GM23338 (cell line): ENCODE data around the gene CEP250. TPM values are rescaled to one million over a fixed set of nuclear protein-coding genes. Genes with fewer than 3 reads are reported as not detected.

Experiments used
- ATAC-seq: fragments of 200-7000 bp; cut with Tn5 transposase; 3 replicates; pipeline ENCODE4 v1.9.1; 2020
- DNase-seq: peaks from one replicate; pipeline ENCODE4 v3.0.0-alpha.2; 2015; ENCODE audit warnings: low spot score
- H2AFZ ChIP-seq: fragments of 200-600 bp; sonication (generic); 2 replicates; pipeline ENCODE4 v1.8.0; 2016; ENCODE audit warnings: antibody characterized with exemption, mild to moderate bottlenecking, moderate library complexity
- H3F3A ChIP-seq: fragments of 200-600 bp; sonication (generic); replicated peaks from 2 replicates; pipeline ENCODE4 v1.8.0; 2017; ENCODE audit warnings: antibody characterized with exemption, mixed run types, low read depth
- H3K27ac ChIP-seq: fragments of 200-600 bp; sonication (generic); 2 replicates; pipeline ENCODE4 v1.6.1; 2016; ENCODE audit warnings: low read depth
- H3K27me3 ChIP-seq: fragments of 200-600 bp; sonication (generic); 2 replicates; pipeline ENCODE4 v1.8.0; 2016; ENCODE audit warnings: mild to moderate bottlenecking, mixed run types, moderate library complexity; ENCODE audit not compliant: insufficient read depth
- H3K36me3 ChIP-seq: fragments of 200-600 bp; sonication (generic); 2 replicates; pipeline ENCODE4 v1.8.0; 2016; ENCODE audit warnings: mild to moderate bottlenecking; ENCODE audit not compliant: insufficient read depth
- H3K4me1 ChIP-seq: fragments of 200-600 bp; sonication (generic); 2 replicates; pipeline ENCODE4 v1.8.0; 2016; ENCODE audit warnings: mild to moderate bottlenecking, moderate library complexity; ENCODE audit not compliant: insufficient read depth
- H3K4me2 ChIP-seq: fragments of 200-600 bp; sonication (generic); 2 replicates; pipeline ENCODE4 v1.7.1; 2017; ENCODE audit warnings: mixed run types
- H3K4me3 ChIP-seq: fragments of 200-600 bp; sonication (generic); 2 replicates; pipeline ENCODE4 v1.6.1; 2016; ENCODE audit warnings: mixed run types
- H3K79me2 ChIP-seq: fragments of 200-600 bp; sonication (generic); replicated peaks from 2 replicates; pipeline ENCODE4 v1.8.0; 2017; ENCODE audit warnings: mild to moderate bottlenecking; ENCODE audit not compliant: insufficient read depth
- H3K9me2 ChIP-seq: fragments of 200-600 bp; sonication (generic); 2 replicates; pipeline ENCODE4 v1.8.0; 2017; ENCODE audit not compliant: insufficient read depth
- H4K20me1 ChIP-seq: fragments of 200-600 bp; sonication (generic); replicated peaks from 2 replicates; pipeline ENCODE4 v1.8.0; 2017; ENCODE audit warnings: mild to moderate bottlenecking; ENCODE audit not compliant: insufficient read depth
- H3K27ac Mint-ChIP-seq: 2 replicates; pipeline ENCODE4 v1.8.0; 2020; ENCODE audit warnings: inconsistent platforms, mild to moderate bottlenecking, moderate library complexity, mixed read lengths
- H3K27me3 Mint-ChIP-seq: 3 replicates; pipeline ENCODE4 v1.8.0; 2022; ENCODE audit warnings: low read depth, mild to moderate bottlenecking, moderate library complexity, mixed read lengths, inconsistent platforms; ENCODE audit not compliant: insufficient read depth, poor library complexity
- H3K36me3 Mint-ChIP-seq: 3 replicates; pipeline ENCODE4 v1.8.0; 2021; ENCODE audit warnings: low read depth, mild to moderate bottlenecking, inconsistent platforms, moderate library complexity, mixed read lengths
- H3K4me1 Mint-ChIP-seq: 3 replicates; pipeline ENCODE4 v1.8.0; 2020; ENCODE audit warnings: mild to moderate bottlenecking, inconsistent platforms, mixed read lengths
- H3K4me3 Mint-ChIP-seq: 3 replicates; pipeline ENCODE4 v1.8.0; 2021; ENCODE audit warnings: moderate library complexity, mild to moderate bottlenecking, inconsistent platforms, mixed read lengths
- H3K9me3 Mint-ChIP-seq: 3 replicates; pipeline ENCODE4 v1.8.0; 2020; ENCODE audit warnings: moderate library complexity, mild to moderate bottlenecking, inconsistent platforms, mixed read lengths
- CREB1 ChIP-seq: fragments of 250-450 bp; sonication (Bioruptor Pico); IDR thresholded peaks from 2 replicates; pipeline ENCODE4 v1.5.0; 2020; ENCODE audit warnings: low read depth, mild to moderate bottlenecking, moderate library complexity
- CTCF ChIP-seq, 2 experiments: fragments of 200-600 bp in 1 of 2; sonication (generic) in 1 of 2; conservative IDR thresholded peaks; 2 replicates each; pipeline versions ENCODE4 v1.5.1 to v1.6.1; 2016 to 2017; ENCODE audit warnings: antibody characterized with exemption in 2 of 2, low read depth in 2 of 2, mild to moderate bottlenecking in 2 of 2, moderate library complexity in 1 of 2
- EZH2phosphoT487 ChIP-seq: fragments of 200-600 bp; sonication (generic); IDR thresholded peaks from one replicate; pipeline ENCODE4 v1.8.1; 2018; ENCODE audit warnings: antibody characterized with exemption; ENCODE audit not compliant: unreplicated experiment
- JUNB ChIP-seq: IDR thresholded peaks from one replicate; pipeline ENCODE4 v1.6.1; 2016; ENCODE audit warnings: antibody characterized with exemption; ENCODE audit not compliant: unreplicated experiment
- STAT1 ChIP-seq: IDR thresholded peaks from one replicate; pipeline ENCODE4 v1.6.1; 2016; ENCODE audit warnings: antibody characterized with exemption; ENCODE audit not compliant: unreplicated experiment
- ZNF114 ChIP-seq: fragments of 250-450 bp; sonication (Bioruptor Pico); IDR thresholded peaks from 2 replicates; pipeline ENCODE4 v1.5.0; 2020; ENCODE audit warnings: mild to moderate bottlenecking, moderate library complexity
- ZNF462 ChIP-seq: fragments of 250-450 bp; sonication (Bioruptor Pico); IDR thresholded peaks from 2 replicates; pipeline ENCODE4 v1.5.0; 2020; ENCODE audit warnings: mild to moderate bottlenecking, moderate library complexity
- polyA plus RNA-seq: library from polyadenylated mRNA; unstranded; fragments of >200 nt; fragmentation: Nextera tagmentation; extraction: Ambion mirVana; gene quantifications from 2 replicates; pipeline ENCODE4 v1.2.1, GENCODE V29; 2016
- total RNA-seq: library from RNA; depleted of rRNA; stranded (reverse); fragments of >200 nt; shearing (Covaris generic); gene quantifications from 2 replicates; pipeline ENCODE4 v1.2.3, GENCODE V29; 2014

Gene CEP250
- total and polyA plus RNA-seq, 2 experiments from 2014 or later, result 28.0 to 29.1 TPM

GRCh38 chr20:35506872-35507638 is 51.7 kb downstream of the CEP250 start:
- Histone ChIP-seq H3K4me3 (no peak overlapping the region), H2AFZ (no peak overlapping the region), H3F3A (no peaks in the 10 kb centered on the region), H3K27me3 (no peaks in the 10 kb centered on the region), H3K4me1 (no peaks in the 10 kb centered on the region), H3K4me2 (no peak overlapping the region), H4K20me1 (no peaks in the 10 kb centered on the region; the same call in 1 of the 2 replicates), H3K79me2 (no peaks in the 10 kb centered on the region), H3K27ac (no peak overlapping the region), H3K9me2 (no peaks in the 10 kb centered on the region), H3K36me3 (peaks cover 7% of the 10 kb centered on the region; the same call in 1 of the 2 replicates)
- H3K4me3 Mint-ChIP-seq, result no peak overlapping the region
- H3K36me3 Mint-ChIP-seq, result peaks cover 51% of the 10 kb centered on the region
- no peak for ATAC-seq
- H3K4me1 Mint-ChIP-seq, result no peaks in the 10 kb centered on the region; the same call in 2 of the 3 replicates
- H3K27ac Mint-ChIP-seq, result no peak overlapping the region
- H3K9me3 Mint-ChIP-seq, result no peaks in the 10 kb centered on the region
- TF ChIP-seq CTCF (conservative IDR thresholded peaks at IDR 0.05; ENCODE audit: low read depth in 2 of 2), result no peak
- TF ChIP-seq ZNF462 (CRISPR knock-in tag), result no peak
- no peak for TF ChIP-seq EZH2phosphoT487
- no peak for TF ChIP-seq JUNB
- no peak for TF ChIP-seq STAT1
- no peak for TF ChIP-seq ZNF114 (CRISPR knock-in tag)
- no peak for TF ChIP-seq CREB1
- no peak for DNase-seq
- H3K27me3 Mint-ChIP-seq, result peaks cover 4% of the 10 kb centered on the region
